ENCODE measurements around the gene ARHGEF2.
A peak's percentile ranks its signal among the peaks of the same experiment; 100 is the strongest.

ARHGEF2 gene

GRCh38 chr1:155911156-155912055 is 66.9 kb downstream of the ARHGEF2 start, which contains the start of gene RIT1:
RIT1 (minus strand) TSS chr1:155911349; CDS start chr1:155910761, 588 bp downstream.
- DNase-seq (ENCODE audit: low read depth): peak; percentile 80

- no peak for DNase-seq (ENCODE audit: low read depth)
These were observed 67.7 kb downstream of the ARHGEF2 start for GRCh38 chr1:155910621-155911121.

- no peak for DNase-seq (ENCODE audit: low read depth)
These were observed 68.5 kb downstream of the ARHGEF2 start for GRCh38 chr1:155909894-155910293.

GRCh38 chr1:155904261-155904660 is 74.1 kb downstream of the ARHGEF2 start:
- no peak for DNase-seq (ENCODE audit: low read depth)

- DNase-seq (ENCODE audit: low read depth): no peak
These were observed 78.2 kb downstream of the ARHGEF2 start for GRCh38 chr1:155900161-155900560.

- no peak for DNase-seq (ENCODE audit: low read depth)
These were observed 78.7 kb downstream of the ARHGEF2 start for GRCh38 chr1:155899683-155900082.

GRCh38 chr1:155898888-155899287 is 79.5 kb downstream of the ARHGEF2 start:
- DNase-seq (ENCODE audit: low read depth): no peak

GRCh38 chr1:155897746-155898145 is 80.6 kb downstream of the ARHGEF2 start:
- no peak for DNase-seq (ENCODE audit: low read depth)

All from activated T-cell treated with anti-CD3 and anti-CD28 coated beads for 1 hour (primary cell).